Stimulated activated CD8-positive, alpha-beta memory T cell treated with anti-CD3 and anti-CD28 coated beads, Interleukin-15, amount 100 ng/mL, for 4 hours (primary cell): ENCODE data around the gene CLEC1B.
"Not testable (repeated sequence)": the region's sequence is repeated elsewhere in the genome, so short reads cannot be mapped to it uniquely, and the experiment has no call there.

Experiments
- DNase-seq, 2 donors: peaks; one replicate each; pipeline ENCODE4 v3.0.0-alpha.2; 2020; ENCODE audit warnings: low read depth in 2 of 2

The CLEC1B gene

DNA sequence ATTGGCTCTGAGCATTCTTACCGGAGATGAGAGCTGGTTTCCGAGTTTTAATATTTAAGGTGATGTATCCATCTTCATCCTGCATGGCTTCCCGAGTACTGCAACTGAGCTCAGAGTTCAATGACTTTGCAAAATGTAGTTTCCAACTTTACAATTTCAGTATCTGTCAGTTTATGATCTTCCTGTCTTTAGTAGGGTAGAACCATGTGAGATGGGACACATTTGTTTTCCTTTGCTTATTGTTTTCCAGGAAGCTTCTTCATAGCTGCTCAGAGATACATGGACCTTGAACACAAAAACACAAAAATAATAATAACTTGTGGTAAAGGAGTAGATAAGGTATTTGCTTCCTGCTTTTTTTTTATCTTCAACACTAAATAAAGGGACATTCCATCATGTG, at the start of gene CLEC1B:
TSS of gene CLEC1B (minus strand) at position 106 of the 400 bp plus-strand sequence. CDS start at position 85, 21 bp downstream.
- no peak for DNase-seq

DNA sequence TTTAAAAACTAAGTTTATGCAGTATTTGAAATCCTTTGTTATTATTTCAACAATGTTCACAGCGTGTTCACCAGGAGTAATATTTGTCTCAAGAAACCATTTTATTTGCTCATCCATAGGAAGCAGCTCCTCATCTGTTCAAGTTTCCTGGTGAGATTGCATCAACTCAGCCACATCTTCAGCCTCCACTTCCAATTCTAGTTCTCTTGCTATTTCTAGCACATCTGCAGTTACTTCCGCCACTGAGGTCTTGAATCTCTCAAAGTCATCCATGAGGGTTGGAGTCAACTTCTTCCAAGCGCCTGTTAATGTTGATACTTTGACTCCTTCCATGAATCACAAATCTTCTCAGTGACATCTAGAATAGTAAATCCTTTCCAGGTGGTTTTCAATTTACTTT, 49.6 kb upstream of the CLEC1B start:
- DNase-seq = no peak

DNA sequence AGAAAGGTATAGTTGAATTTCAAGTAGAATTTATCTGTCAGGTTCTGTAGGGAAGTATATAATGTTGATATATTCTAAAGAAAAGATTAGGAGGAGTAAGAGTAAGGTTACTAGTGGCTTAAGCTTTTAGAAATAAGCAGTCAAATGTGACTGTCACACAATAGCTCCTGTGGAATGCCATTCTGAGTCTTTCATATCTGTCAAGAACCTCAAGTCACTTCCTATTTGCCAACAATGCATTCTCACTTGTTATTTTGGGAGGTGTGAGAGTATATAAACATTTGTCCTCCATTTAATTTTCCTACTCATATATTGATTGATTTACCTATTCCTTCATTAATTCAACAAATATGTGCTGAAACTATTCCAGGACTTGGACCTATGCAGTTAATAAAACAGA, 43.2 kb upstream of the CLEC1B start:
- no peak for DNase-seq

DNA sequence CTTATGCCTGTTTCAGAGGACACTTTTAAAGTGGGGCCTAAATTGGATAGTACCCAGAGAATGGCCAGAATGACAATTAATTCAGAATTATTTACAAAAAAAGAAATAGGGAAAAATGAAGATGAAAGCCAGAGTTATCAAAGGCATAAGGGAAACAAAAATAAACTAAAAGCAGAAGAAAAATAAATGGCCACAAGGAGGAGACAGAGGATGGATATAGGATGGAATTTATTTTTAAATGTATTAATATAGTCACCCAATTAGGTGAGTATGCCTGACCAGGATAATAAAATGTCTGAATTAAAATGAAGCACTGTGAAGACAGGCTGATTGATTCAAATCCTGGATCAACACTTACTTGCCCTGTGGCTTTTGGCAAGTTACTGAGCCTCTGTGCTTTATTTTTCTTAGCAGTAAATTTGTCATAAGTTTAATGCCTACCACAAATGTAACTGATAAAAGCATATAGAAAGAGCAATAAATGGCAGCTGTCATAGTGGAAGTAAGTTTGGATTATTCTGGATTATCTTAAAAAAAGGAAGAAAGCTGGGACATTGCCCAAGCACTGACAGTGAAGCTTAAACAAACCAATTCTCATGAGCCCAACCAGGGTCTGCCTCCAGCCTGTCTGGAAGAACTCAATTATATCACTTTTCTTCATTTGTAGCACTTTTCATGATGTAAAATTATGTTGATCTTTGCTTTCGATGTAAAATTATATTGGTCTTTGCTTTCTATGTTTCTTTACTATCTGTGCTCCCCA, 35.0 kb upstream of the CLEC1B start:
- no peak for DNase-seq

DNA sequence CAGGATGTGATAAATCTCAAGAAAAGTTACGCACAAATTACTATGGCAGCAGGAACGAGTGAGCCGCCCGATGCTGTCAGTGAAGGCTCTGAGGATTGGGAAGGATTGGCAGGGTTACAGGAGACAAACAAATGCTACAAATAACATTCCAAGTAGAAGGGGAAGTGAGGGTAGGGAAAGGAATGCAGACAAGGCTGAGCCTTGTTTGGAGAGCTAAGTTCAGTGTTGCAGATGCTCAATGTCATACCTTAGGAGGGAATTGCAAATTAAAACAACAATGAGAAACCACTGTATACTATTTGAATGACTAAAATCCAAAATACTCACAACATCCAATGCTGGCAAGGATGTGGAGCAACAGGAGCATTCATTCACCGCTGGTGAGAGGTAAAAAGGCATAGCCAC, 32.9 kb upstream of the CLEC1B start:
- DNase-seq = no peak

DNA sequence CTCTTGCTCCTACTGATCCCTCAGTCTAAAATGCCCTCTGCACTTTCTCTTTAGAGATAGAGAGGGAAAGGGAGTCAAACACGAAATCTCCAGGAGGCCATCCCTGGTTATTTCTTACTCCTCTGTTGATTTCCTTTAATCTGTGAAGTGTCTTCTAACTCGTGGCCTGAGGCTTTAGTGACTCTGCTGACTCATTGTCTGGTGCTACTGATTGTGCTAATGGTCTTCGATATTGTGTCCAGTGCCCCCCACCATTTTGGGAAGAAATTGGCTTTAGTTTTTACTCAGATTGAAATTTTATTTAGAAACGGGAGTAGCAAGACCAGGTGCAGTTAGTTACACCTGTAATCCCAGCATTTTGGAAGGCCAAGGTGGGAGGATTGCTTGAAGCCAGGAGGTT, 32.4 kb upstream of the CLEC1B start:
- no peak for DNase-seq

GRCh38 chr12:10030446-10030845, 31.5 kb upstream of the CLEC1B start, which contains the start of gene CLEC9A:
TSS of gene CLEC9A (plus strand) at chr12:10030682. CDS start at chr12:10052688, 22,006 bp downstream.
- no peak for DNase-seq

DNA sequence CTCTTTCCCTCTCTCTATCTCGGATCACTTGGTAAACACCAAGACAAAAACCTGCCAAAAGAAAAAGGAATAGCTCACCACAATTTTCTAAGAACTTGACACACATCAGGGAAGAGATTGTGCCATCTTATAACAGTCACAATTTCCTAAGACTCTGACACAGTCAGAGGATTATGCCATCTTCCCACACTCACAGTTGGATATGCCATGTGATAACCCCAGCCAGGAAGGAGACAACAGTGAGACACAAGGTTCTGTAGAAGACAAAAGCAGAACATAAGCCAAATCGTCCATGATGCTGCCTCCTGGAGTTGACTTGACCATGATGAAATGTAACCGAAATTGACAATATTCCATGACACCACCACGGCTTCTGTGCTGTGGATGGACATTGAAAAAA, 28.8 kb upstream of the CLEC1B start:
- no peak for DNase-seq

DNA sequence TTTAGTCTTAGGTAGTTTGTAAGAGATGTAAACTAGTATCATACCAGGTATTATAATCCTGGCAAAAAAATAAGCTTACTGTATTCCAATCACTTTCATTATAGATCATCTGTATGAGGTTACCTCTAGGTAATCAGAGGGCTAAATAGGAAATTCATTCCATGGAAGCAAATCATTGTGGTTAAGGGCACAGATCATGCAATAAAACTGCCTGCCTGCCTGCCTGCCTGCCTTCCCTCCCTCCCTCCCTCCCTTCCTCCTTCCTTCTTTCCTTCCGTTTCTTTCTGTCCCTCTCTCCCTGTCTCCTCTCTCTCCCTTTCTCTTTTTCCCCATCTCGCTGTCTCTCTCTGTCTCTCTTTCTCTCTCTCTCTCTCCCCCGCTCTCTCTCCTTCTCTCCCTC, 28.4 kb upstream of the CLEC1B start:
- no peak for DNase-seq

- not testable (repeated sequence) for DNase-seq
Measured at GRCh38 chr12:10026666-10027065, 27.7 kb upstream of the CLEC1B start.

DNA sequence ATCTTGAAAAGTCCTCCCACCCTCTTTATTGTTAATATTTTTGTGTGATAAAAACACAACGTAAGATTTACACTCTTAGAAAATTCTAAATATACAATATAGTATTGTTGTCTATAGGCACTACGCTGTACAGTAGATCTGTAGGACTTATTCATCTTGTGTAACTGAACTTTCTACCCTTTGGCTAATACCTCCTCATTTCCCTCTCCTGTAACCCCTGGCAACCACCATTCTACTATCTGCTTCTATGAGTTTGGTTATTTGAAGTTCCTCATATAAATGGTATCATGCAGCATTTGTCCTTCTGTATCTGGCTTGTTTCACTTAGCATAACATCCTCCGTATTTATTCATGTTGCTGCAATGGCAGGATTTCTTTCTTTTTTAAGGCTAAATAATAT, 26.3 kb upstream of the CLEC1B start:
- no peak for DNase-seq

GRCh38 chr12:10021342-10021741, 22.4 kb upstream of the CLEC1B start:
- DNase-seq = no peak

GRCh38 chr12:10018386-10018785, 19.5 kb upstream of the CLEC1B start:
- no peak for DNase-seq

DNA sequence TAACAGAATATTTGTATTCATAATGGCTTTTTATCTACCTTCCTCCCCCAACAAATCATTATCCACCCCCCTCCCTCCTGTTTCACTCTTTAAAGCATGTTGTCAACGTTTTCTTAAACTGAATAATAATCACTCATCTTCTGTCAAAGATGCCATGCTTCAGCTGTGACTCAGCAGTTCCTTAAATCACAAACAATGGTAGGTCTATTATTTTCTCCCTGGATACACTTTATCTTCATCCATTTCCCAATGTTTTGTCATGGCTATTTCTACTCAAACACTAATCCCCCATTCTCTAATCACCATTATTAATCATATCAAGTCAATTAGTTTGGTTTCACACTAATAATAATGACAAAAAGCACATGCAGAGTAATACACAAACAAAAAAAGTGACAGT, 18.0 kb upstream of the CLEC1B start:
- DNase-seq = no peak

- DNase-seq = no peak
Measured at GRCh38 chr12:10015450-10015849, 16.5 kb upstream of the CLEC1B start.

- DNase-seq = no peak
Measured at GRCh38 chr12:10012630-10013330, 13.9 kb upstream of the CLEC1B start.

DNA sequence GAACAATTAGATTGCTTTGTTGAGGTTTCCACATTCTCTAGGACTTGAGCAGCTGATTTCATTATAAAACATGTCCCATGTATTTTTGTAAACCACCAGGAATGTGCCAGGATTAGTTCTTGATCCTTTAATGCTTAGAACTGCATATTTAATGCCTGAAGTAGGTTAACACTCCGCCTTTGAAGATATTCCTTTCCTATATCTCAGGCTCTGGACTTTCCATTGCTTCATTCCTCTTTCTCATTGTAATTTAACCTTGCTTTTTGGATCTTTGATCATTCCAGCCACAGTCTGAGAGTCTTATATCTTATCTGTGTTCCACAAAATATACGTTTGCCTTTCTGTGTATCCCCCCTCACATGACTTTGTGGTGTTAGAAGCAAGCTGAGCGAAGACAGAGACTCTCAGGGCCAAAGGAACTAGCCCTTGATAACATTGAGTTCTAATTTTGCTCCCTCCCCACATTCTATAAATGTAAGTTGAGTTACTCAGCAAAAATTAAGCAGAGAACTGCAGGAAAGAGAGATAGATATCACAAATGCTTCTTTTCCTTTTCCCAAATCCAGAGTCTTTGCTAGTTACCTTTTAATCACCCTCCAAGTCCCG, 2.4 kb upstream of the CLEC1B start:
- no peak for DNase-seq

GRCh38 chr12:9992296-9992695, 6.6 kb downstream of the CLEC1B start:
- no peak for DNase-seq

- no peak for DNase-seq
Measured at GRCh38 chr12:9991876-9992275, 7.0 kb downstream of the CLEC1B start.

DNA sequence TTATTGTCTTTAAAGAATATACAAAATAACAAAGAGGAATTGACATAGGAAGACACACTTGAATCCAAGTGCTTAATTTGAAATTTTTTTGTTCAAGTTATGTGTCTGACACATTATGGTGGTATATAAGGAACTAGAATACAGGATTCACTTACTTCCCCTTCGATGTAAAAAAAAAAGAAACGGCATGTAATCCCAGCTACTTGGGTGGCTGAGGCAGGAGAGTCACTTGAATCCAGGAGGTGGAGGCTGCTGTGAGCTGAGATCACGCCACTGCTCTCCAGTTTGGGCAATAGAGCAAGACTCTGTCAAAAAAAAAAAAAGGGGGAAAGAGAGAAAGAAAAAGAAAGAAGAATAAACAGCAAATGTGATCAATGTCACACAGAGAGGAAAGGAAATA, 18.8 kb downstream of the CLEC1B start:
- no peak for DNase-seq

DNA sequence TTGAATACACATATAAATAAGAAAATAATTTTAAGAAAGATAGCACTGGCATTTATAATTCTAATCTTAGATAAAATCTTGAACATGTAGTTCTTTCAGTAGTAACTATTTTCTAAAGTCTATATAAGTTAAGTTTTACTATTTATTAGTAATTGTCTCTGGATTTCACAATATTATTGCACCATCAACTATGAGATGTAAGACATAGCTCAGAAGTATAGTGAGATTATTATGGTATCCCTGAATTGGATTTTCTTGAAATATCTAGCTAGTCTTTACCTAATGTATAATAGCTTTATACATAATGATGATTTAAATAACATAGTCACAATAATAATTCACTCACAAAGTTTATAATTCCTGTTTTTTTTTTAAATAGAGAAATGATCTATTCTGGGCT, 21.0 kb downstream of the CLEC1B start:
- DNase-seq = no peak

DNA sequence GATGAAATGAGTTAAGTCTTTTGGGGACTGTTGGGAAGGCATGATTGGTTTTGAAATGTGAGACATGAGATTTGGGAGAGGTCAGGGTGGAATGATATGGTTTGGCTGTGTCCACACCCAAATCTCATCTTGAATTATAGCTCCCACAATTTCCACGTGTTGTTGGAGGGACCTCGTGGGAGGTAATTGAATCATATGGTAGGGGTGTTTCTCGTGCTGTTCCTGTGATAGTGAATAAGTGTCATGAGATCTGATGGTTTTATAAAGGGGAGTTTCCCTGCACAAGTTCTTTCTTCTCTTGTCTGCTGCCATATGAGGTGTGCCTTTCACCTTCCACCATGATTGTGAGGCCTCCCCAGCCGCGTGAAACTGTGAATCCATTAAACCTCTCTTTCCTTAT, 22.3 kb downstream of the CLEC1B start:
- DNase-seq = not testable (repeated sequence)

DNA sequence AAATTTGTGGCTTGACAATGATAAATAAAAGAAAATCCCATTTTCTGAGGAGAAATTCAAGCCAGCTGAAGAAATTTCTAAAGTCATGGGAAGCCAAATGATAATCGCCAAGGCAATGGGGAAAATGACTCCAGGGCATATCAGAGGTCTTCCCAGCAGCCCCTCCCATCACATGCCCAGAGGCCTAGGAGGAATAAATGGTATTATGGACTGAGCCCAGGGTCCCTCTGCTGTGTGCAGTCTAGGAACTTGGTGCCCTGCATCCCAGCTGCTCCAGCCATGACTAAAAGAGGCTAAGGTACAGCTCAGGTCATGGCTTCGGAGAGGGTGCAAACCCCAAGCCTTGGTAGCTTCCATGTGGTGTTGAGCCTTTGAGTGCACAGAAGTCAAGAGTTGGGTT, 23.3 kb downstream of the CLEC1B start:
- DNase-seq = no peak
